CD4-positive, alpha-beta memory T cell (primary cell): ENCODE results near the gene BOD1. TPM values are rescaled to one million over a fixed set of nuclear protein-coding genes. Genes with fewer than 3 reads are reported as not detected.

Experiments
- CTCF ChIA-PET: fragments of 350-600 bp; sonication (Branson Sonifier 250); formaldehyde crosslinking; loops from one replicate; lab custom pipeline; 2021; ENCODE audit warnings: inconsistent platforms; ENCODE audit not compliant: partially characterized antibody; lab: Charles Lee
- POLR2A ChIA-PET: fragments of 350-600 bp; sonication (Branson Sonifier 250); formaldehyde crosslinking; loops from one replicate; lab custom pipeline; 2021; ENCODE audit not compliant: partially characterized antibody; lab: Charles Lee
- DNase-seq, 5 donors: peaks; one replicate each; pipeline versions ENCODE4 v3.0.0 to v3.0.0-alpha.2; 2020 to 2022; ENCODE audit warnings: mixed read lengths in 1 of 5
- H3K27ac ChIP-seq: one replicate; pipeline ENCODE4 v1.7.0; 2013; ENCODE audit warnings: low read depth, low read length
- H3K27me3 ChIP-seq: 2 replicates; pipeline ENCODE4 v1.7.0; 2013; ENCODE audit warnings: mild to moderate bottlenecking, low read length, moderate library complexity; ENCODE audit not compliant: insufficient read depth
- H3K36me3 ChIP-seq: 2 replicates; pipeline ENCODE4 v1.7.0; 2013; ENCODE audit warnings: mild to moderate bottlenecking, low read length, moderate library complexity; ENCODE audit not compliant: insufficient read depth
- H3K4me1 ChIP-seq: 2 replicates; pipeline ENCODE4 v1.7.0; 2013; ENCODE audit warnings: mild to moderate bottlenecking, low read length, moderate library complexity; ENCODE audit not compliant: insufficient read depth
- H3K4me3 ChIP-seq, 2 donors: one replicate each; pipeline ENCODE4 v1.7.0; 2013; ENCODE audit warnings: low read length in 2 of 2, mild to moderate bottlenecking in 1 of 2
- H3K9me3 ChIP-seq, 2 donors: one replicate each; pipeline ENCODE4 v1.7.0; 2013; ENCODE audit warnings: low read length in 2 of 2, control low read depth in 1 of 2; ENCODE audit not compliant: control insufficient read depth in 1 of 2
- H3K27ac Mint-ChIP-seq, 7 donors: one replicate each; pipeline ENCODE4 v1.8.0; 2020 to 2021; ENCODE audit warnings: mixed read lengths in 7 of 7, mild to moderate bottlenecking in 6 of 7, inconsistent platforms in 3 of 7, moderate library complexity in 3 of 7
- H3K27me3 Mint-ChIP-seq, 2 donors: one replicate each; pipeline ENCODE4 v1.8.0; 2020 to 2021; ENCODE audit warnings: mixed read lengths in 2 of 2
- H3K36me3 Mint-ChIP-seq, 2 donors: one replicate each; pipeline ENCODE4 v1.8.0; 2020 to 2021; ENCODE audit warnings: mixed read lengths in 2 of 2, inconsistent platforms in 1 of 2, mild to moderate bottlenecking in 1 of 2
- H3K4me1 Mint-ChIP-seq, 4 donors: one replicate each; pipeline ENCODE4 v1.8.0; 2020 to 2021; ENCODE audit warnings: mixed read lengths in 4 of 4, mild to moderate bottlenecking in 1 of 4
- H3K4me3 Mint-ChIP-seq, 8 donors: one replicate each; pipeline ENCODE4 v1.8.0; 2020 to 2021; ENCODE audit warnings: mixed read lengths in 8 of 8, mild to moderate bottlenecking in 7 of 8, moderate library complexity in 6 of 8, inconsistent platforms in 3 of 8
- H3K9me3 Mint-ChIP-seq, 8 donors: one replicate each; pipeline ENCODE4 v1.8.0; 2020 to 2021; ENCODE audit warnings: mixed read lengths in 8 of 8, mild to moderate bottlenecking in 5 of 8, inconsistent platforms in 3 of 8, moderate library complexity in 1 of 8
- intact Hi-C: fragments of 100-400 bp; cut with micrococcal nuclease; formaldehyde crosslinking; loops from one replicate; pipeline ENCODE4 v1.15.1; 2023
- polyA plus RNA-seq, 2 donors: library from polyadenylated mRNA; unstranded; fragments of 300-500 nt; fragmentation: Illumina TruSeq; gene quantifications; one replicate each; pipeline ENCODE4 v1.2.3, GENCODE V29; 2021
- total RNA-seq, 2 experiments: library from RNA; stranded (reverse); gene quantifications; one replicate each; pipeline ENCODE4 v1.2.3, GENCODE V29; 2021

BOD1 gene
- total and polyA plus RNA-seq, 4 experiments from 2014 or later: 11.8 to 38.1 (median 25.1) TPM

DNA sequence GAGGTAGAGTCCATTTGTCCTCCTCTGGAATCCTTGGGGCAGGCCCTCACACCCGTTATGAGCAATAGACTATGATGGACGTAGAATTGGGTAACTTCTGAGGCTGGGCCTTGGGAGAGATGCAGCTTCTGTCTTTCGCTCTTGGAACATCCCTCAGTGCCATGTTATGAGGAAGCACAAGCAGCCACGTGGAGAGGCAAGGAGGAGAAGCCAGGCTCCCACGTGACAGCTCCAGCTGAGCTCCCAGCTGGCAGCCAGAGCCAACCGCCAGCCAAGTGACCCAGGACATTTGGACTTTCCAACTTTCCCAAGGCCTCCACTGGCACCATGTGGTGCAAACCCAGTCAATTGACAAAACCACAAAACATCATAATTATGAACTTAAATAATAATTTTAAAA, 43.0 kb upstream of the BOD1 start:
- ChIA-PET POLR2A (no interaction called here), CTCF (no interaction called here)
- Mint-ChIP-seq H3K9me3 (peaks cover 0 to 7% (median 3%) of the 10 kb centered on the region in 8 donors), H3K4me1 (no peaks in the 10 kb centered on the region), H3K36me3 (no peaks in the 10 kb centered on the region), H3K4me3 (no peak overlapping the region), H3K27ac (no peak overlapping the region), H3K27me3 (peaks cover 0 to 5% of the 10 kb centered on the region in 2 donors)
- intact Hi-C loops: no loop called here
- Histone ChIP-seq H3K4me3 (no peak overlapping the region), H3K36me3 (no peaks in the 10 kb centered on the region), H3K27me3 (no peaks in the 10 kb centered on the region), H3K9me3 (no peaks in the 10 kb centered on the region), H3K27ac (no peak overlapping the region), H3K4me1 (no peaks in the 10 kb centered on the region)
- DNase-seq: no peak

- no peaks in the 10 kb centered on the region for H3K36me3 Mint-ChIP-seq
- Histone ChIP-seq H3K27me3 (no peaks in the 10 kb centered on the region), H3K9me3 (no peaks in the 10 kb centered on the region), H3K4me1 (no peaks in the 10 kb centered on the region), H3K27ac (no peak overlapping the region), H3K36me3 (no peaks in the 10 kb centered on the region), H3K4me3 (no peak overlapping the region)
- no peak for DNase-seq
- ChIA-PET POLR2A (no interaction called here), CTCF (interaction anchor here (1.8 kb wide), 1 partner anchor 316 kb away, joined by 4 read pairs; no protein-coding TSS in a partner anchor)
- no peak overlapping the region for H3K4me3 Mint-ChIP-seq
- no peak overlapping the region for H3K27ac Mint-ChIP-seq
- H3K4me1 Mint-ChIP-seq: no peaks in the 10 kb centered on the region
- peaks cover 4 to 5% of the 10 kb centered on the region in 2 donors for H3K27me3 Mint-ChIP-seq
- H3K9me3 Mint-ChIP-seq: peaks cover 0 to 15% (median 8%) of the 10 kb centered on the region in 8 donors
- intact Hi-C loops: no loop called here
Measured at GRCh38 chr5:173657741-173658356, 41.4 kb upstream of the BOD1 start.

DNA sequence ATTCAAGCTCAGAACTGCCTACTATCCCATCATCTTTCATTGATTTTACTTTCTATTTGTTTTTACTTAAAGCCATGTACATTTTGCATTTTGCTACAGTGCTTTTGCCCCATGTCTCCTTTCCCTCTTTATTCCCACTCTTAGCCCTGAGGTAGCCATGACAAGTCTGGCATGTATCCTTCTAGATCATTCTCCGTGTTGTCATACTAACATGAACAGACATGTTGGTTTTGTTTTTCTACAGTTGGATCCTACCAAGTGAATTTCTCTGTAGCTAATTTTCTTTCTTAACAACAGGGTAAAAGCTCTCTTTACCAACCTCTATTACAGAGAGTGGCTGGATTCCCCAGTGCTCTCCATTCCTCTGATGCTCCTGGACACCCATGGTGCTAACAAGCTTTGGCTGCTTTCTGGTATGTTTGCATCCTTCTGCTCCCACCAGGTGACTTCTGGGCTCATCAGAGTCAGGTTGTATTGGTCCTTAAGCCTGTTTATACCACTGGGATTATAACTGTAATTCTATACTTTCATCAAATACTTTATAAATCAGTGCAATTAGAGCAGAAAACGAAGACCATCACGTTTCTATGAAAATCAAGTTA, 38.8 kb upstream of the BOD1 start:
- Histone ChIP-seq H3K9me3 (no peaks in the 10 kb centered on the region), H3K4me1 (no peaks in the 10 kb centered on the region), H3K4me3 (no peak overlapping the region), H3K27ac (no peak overlapping the region), H3K36me3 (no peaks in the 10 kb centered on the region), H3K27me3 (no peaks in the 10 kb centered on the region)
- intact Hi-C loops: no loop called here
- peaks cover 0 to 2% of the 10 kb centered on the region in 2 donors for H3K36me3 Mint-ChIP-seq
- no peaks in the 10 kb centered on the region for H3K4me1 Mint-ChIP-seq
- CTCF ChIA-PET: interaction anchor here (0.9 to 1.6 kb wide), 3 partner anchors 17 to 318 kb away, joined by 3 to 5 read pairs (median 3); no protein-coding TSS in a partner anchor
- H3K27ac Mint-ChIP-seq: no peak overlapping the region
- H3K4me3 Mint-ChIP-seq: no peak overlapping the region
- DNase-seq: no peak
- H3K9me3 Mint-ChIP-seq: peaks cover 0 to 29% (median 18%) of the 10 kb centered on the region in 8 donors
- POLR2A ChIA-PET: no interaction called here
- H3K27me3 Mint-ChIP-seq: peaks cover 13 to 15% of the 10 kb centered on the region in 2 donors

GRCh38 chr5:173653822-173654523, 37.5 kb upstream of the BOD1 start:
- CTCF ChIA-PET: no interaction called here
- no peaks in the 10 kb centered on the region for H3K4me1 ChIP-seq
- H3K27me3 Mint-ChIP-seq: peaks cover 14 to 19% of the 10 kb centered on the region in 2 donors
- H3K4me1 Mint-ChIP-seq: no peaks in the 10 kb centered on the region
- POLR2A ChIA-PET: no interaction called here
- intact Hi-C loops: no loop called here
- no peak overlapping the region for H3K27ac ChIP-seq
- no peak overlapping the region for H3K27ac Mint-ChIP-seq
- H3K27me3 ChIP-seq: no peaks in the 10 kb centered on the region
- H3K9me3 Mint-ChIP-seq: peaks cover 0 to 29% (median 17%) of the 10 kb centered on the region in 8 donors
- H3K4me3 ChIP-seq: no peak overlapping the region
- peaks cover 0 to 2% of the 10 kb centered on the region in 2 donors for H3K36me3 Mint-ChIP-seq
- H3K9me3 ChIP-seq: no peaks in the 10 kb centered on the region
- DNase-seq: no peak
- H3K36me3 ChIP-seq: no peaks in the 10 kb centered on the region
- H3K4me3 Mint-ChIP-seq: no peak overlapping the region

GRCh38 chr5:173648308-173648866, 31.9 kb upstream of the BOD1 start:
- CTCF ChIA-PET: no interaction called here

GRCh38 chr5:173646692-173647091, 30.2 kb upstream of the BOD1 start:
- no peak overlapping the region for H3K27ac ChIP-seq
- H3K4me3 Mint-ChIP-seq: no peak overlapping the region
- no peak overlapping the region for H3K4me3 ChIP-seq
- POLR2A ChIA-PET: no interaction called here
- H3K9me3 Mint-ChIP-seq: peaks cover 0 to 7% (median under 1%) of the 10 kb centered on the region in 8 donors
- CTCF ChIA-PET: interaction anchor here (1.9 kb wide), 1 partner anchor 31 kb away, joined by 5 read pairs; the partner anchor contains the start of gene BOD1
- no peaks in the 10 kb centered on the region for H3K9me3 ChIP-seq
- H3K27me3 ChIP-seq: no peaks in the 10 kb centered on the region
- H3K4me1 Mint-ChIP-seq: no peaks in the 10 kb centered on the region
- H3K27me3 Mint-ChIP-seq: peaks cover 10 to 22% of the 10 kb centered on the region in 2 donors
- H3K27ac Mint-ChIP-seq: no peak overlapping the region
- intact Hi-C loops: no loop called here
- no peaks in the 10 kb centered on the region for H3K36me3 ChIP-seq
- H3K36me3 Mint-ChIP-seq: no peaks in the 10 kb centered on the region
- no peak for DNase-seq
- H3K4me1 ChIP-seq: no peaks in the 10 kb centered on the region

More at GRCh38 chr5:173648308-173648866, 31.9 kb upstream of the BOD1 start:
- Histone ChIP-seq H3K27ac (no peak overlapping the region), H3K27me3 (no peaks in the 10 kb centered on the region), H3K36me3 (no peaks in the 10 kb centered on the region), H3K4me3 (no peak overlapping the region), H3K9me3 (no peaks in the 10 kb centered on the region), H3K4me1 (no peaks in the 10 kb centered on the region)
- POLR2A ChIA-PET: no interaction called here
- peaks cover 0 to 19% (median 15%) of the 10 kb centered on the region in 8 donors for H3K9me3 Mint-ChIP-seq
- H3K27me3 Mint-ChIP-seq: peaks cover 14 to 24% of the 10 kb centered on the region in 2 donors
- H3K4me3 Mint-ChIP-seq: no peak overlapping the region
- H3K36me3 Mint-ChIP-seq: peaks cover 0 to 2% of the 10 kb centered on the region in 2 donors
- no peak for DNase-seq
- intact Hi-C loops: no loop called here
- H3K27ac Mint-ChIP-seq: no peak overlapping the region
- no peaks in the 10 kb centered on the region for H3K4me1 Mint-ChIP-seq
